ENCODE data around the gene MIS18A.

The MIS18A gene

DNA sequence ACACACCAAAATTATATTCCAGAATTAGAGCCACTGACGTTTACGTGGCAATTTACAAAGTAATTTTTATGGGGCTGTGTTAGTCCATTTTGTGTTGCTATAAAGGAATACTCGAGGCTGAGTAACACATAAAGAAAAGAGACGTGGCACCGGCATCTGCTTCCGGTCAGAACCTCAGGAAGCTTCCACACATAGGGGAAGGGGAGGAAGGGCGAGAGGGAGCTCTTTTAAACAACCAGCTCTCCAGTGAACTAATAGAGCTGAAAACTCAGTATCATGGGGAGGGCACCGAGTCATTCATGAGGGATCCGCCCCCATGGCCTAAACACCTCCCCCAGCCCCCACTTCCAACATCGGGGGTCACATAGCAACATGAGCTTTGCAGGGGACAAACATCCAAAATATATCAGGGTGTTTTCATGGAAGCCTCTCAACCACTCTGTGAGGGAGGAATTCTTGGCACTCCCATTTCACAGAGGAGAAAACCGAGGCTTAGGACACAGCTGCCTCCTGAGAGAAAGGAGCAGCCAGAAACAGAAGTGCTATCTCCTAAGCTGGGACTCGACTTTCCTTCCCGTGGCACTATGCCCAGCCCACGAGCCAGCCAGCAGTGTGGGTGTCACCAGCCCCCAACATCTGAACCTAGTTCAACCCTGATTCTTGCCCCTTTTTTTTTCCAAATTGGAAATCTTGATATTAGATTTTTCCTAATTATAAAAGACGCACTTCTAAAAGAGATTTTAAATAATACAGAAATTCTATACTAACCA, 29.2 kb downstream of the MIS18A start:
- FAIRE-seq, result no peak

DNA sequence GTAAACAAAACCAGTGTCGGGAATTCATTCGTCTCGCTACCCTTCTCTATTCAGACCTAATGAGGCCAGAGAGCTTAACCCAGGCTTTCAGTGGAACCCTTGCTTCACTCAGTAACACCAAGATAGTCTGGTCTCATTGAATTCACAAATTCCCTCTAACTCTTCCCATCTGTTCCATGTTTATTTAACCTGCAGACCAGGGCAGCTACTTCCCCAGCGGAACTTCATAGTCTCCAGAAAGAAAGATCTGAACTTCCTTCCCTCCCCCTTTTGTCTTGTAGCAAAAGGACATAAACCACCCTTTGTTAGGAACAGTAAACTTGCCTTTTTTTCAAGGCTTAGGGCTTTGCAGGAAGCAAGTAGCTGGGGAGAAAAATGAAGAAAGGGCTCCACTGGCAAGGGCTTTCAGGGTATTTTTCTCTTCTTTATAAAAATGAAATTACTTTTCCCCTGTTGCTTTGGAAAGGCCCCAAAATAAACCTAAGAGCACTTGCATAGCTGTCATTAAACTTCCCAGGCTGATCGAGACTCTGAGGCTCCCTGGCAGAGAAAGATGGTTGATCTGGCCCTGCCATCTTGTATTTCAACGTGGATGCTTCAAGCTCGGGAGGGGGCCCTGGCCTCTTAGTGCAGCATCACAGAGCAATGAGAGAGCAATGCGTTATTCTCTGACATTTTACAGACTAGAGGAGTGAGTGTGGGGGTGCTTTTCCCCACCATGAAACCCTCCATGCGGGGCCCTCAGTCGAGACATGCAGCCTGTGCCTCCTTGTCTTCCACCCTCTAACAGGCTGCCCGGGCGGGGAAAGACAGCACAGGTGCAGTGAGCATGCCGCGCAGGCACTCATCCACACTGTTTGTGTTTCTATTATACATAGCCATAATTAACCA, 30.0 kb downstream of the MIS18A start:
- no peak for FAIRE-seq

DNA sequence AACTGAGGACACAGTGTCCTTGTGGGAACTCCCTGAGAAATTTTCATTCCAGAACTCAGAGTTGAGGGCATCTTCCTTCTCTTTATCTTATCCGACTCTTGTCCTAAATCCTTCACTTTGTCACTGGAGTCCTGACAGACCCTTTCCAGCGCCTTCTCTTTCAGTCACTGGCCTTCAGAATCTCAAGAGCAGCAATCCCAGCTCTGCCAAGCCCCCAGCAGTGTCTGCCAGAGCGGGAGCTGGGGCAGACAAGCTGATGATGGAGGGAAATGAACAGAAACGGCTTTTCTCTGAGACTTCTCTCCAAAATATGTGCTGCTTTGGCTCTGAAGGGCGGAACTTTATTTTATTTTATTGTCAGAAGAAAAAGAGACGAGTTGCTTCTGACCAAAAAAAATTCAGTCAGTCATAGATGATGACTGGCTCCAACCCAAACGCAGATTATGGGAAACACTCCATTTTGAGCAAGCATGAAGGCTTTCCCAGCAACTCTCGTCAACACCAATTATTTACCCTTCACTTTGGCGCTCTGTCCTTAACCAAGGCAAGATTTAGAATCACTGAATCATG, 32.2 kb downstream of the MIS18A start:
- FAIRE-seq, result no peak

DNA sequence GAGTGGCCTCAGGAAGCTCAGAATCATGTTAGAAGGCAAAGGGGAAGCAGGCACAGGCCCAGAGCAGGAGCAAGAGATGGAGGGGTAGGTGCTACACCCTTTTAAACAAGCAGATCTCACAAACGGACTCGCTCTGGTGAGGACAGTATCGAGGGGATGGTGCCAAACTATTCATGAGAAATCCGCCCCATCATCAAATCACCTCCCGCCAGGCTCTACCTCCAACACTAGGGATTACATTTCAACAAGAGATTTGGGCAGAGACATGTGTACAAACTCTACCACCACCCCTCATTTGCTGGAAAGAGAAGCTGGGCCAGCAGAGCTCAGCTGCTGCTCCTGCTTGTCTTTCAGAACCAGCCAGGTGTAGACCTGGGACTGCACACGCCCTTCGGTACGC, 32.9 kb downstream of the MIS18A start:
- no peak for FAIRE-seq

DNA sequence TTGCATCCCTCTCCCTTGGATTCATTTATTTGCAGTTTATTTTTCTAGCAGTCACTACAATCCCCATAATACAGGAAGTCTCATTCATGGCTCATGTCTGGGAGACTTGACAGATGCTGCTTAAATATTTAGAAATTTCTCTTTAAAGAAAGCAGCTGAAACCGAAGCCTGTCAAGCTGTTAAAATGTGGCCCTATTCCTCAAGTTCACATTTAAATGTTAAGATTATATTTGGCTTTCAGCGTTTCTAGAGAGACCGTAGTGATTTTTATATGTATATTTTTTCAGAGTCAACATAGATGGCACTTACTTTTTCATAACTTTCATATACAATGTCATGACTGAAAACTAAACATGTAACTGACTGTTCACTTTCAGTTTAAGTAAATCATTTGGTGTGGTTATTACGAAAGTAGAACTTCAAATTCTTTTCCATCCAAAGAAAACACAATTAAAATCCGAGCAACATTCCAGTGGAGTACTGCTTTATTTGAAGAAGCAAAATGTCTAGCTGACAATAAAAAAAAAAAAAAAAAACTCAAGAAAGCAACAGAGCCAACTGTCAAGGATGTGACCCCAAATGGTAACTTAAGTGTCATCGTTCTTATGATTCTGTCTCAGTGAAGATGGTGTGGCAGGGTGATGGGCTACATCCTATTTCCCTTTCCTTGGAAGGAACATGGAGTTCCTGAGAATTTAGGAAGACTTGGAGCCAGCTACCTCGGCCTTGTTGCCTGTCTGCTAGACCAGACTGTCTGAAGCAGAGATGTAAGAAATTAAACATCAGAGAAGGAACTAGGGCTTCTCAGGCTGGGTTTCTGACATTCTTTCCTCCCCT, 37.8 kb downstream of the MIS18A start:
- FAIRE-seq, result no peak

DNA sequence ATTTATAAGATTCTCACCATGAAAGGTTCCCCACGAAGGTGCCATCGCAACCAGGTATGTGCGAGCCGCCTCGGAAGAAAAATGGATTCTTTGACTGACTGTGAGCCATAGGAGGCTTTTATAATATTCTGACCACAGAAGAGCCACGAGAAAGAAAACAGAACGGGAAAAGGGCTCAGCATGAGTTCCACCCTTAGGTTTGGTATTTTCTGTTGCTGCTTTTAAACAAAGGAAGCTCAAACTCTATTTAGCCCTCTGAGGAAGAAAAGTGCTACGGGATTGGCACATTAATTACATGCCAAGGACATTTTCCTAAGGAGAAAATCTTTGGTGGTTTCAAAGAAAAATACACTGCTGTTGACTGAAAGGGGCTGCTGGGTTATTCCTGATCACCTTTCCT, 39.3 kb downstream of the MIS18A start:
- no peak for FAIRE-seq

DNA sequence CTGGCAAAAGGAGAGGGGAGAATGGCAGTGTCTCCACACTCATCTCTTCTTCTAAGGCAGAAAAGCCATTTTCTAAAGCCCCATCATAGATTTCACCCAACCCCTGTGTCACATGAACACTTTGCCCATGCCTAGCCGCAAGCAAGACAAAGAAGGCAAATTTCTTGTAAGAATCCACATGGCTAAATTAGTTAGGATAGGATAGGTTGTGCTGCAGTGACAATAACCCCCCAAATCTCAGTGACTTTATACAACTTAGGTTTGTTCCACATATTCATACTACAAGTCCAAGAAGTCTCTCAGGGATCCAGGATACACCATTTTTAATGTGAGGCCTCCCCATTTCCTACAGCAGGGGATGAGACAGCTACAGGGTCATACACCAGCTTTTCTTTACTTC, 40.8 kb downstream of the MIS18A start:
- no peak for FAIRE-seq

DNA sequence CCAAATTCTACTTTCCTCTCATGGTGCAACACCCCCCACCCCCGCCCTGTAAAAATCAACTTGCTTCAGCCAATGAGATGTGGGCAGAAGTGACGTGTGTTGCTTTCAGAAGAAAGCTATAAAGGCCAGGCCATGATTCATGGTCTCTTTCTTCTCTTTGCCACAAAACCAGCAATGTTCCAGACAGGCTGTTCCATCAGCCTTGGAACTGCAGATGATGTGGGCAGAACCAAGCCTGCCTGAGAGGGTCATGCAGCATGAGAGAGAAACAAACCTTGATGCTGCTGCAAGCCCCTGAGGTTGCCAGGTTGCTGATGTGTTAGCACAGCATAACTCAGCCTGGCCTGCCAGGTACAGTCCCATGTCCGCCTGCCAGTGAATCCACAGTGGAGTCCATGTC, 41.8 kb downstream of the MIS18A start:
- no peak for FAIRE-seq

DNA sequence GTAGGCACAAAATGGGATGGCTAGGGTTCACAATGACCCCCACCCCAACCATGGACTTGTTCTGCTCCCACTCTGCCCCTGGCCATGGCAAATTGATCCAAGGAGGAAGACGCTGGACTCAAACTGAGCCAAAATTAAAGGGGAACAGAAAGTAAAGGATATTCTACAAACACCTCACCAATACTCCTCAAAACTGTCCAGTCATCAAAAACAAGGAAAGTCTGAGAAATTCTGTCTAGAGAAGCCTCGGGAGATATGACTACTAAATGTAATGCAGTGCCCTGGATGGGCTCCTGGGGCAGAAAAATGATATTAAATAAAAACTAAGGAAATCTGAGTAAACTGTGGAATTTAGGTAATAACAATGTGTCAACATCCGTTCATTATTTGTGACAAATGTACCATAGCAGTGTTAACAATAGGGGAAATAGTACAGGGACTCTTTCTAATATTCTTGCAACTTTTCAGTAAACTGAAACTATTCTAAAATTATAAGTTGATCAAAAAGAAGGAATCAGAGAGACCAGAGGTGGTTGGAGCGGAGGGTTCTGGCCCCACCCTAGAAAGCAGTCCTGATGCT, 45.0 kb downstream of the MIS18A start:
- FAIRE-seq, result no peak

DNA sequence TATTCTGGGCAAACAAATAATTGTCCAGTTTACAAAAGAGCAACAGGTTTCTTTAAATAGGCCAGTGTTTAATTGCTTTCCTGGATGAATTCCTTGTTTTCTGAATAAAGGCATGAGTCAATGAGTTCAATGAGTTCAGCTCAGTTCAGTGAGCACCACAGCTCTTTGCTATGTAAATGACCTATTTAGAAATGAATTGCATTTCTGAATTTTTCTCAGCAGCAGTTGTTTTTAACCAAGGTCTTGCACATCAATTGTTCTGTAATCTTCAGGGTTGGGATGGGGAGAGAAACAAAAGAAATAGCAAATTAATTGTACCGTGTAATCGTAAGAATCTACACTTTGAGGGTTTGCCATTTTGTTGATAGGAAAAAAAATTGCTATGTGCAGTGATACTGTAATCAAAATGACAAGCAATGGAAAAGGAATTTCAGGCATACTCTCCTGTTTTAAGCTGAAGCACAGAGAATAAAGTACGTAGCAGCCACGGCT, 45.7 kb downstream of the MIS18A start:
- no peak for FAIRE-seq

DNA sequence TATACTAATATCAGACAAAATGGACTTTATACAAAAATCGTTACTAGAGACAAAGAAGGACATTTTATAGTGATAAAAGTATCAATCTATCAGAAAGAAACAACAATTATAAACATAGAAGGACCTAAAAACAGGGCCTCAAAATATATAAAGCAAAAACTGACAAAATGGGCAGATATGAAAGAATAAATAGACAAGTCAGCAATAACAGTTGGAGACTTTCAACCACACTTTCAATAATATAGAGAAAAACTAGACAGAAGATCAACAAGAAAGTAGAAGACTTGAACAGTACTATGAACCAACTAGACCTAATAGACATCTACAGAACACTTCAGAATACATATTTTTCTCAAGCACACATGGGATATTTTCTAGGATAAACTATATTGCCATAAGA, 52.4 kb downstream of the MIS18A start:
- FAIRE-seq, result no peak

Data from TTC549 (cell line).